GM12801 (cell line): ENCODE data around the gene NOP53.

Experiments
- CTCF ChIP-seq: IDR thresholded peaks from one replicate; pipeline ENCODE4 v1.5.1; 2011; ENCODE audit warnings: control low read depth; ENCODE audit not compliant: insufficient read length; ENCODE audit errors: extremely low read depth

The NOP53 gene

GRCh38 chr19:47725759-47726401 is 19.5 kb upstream of the NOP53 start:
- no peak for TF ChIP-seq CTCF

- no peak for TF ChIP-seq CTCF
These were observed 18.9 kb upstream of the NOP53 start for GRCh38 chr19:47726467-47726866.

GRCh38 chr19:47729468-47729798 is 15.9 kb upstream of the NOP53 start:
- no peak for TF ChIP-seq CTCF

- TF ChIP-seq CTCF, result no peak
These were observed 15.4 kb upstream of the NOP53 start for GRCh38 chr19:47729799-47730520.

- TF ChIP-seq CTCF, result no peak
These were observed 14.8 kb upstream of the NOP53 start for GRCh38 chr19:47730521-47730889.

- TF ChIP-seq CTCF, result no peak
These were observed 14.4 kb upstream of the NOP53 start for GRCh38 chr19:47730910-47731309.

GRCh38 chr19:47735131-47735530 is 10.2 kb upstream of the NOP53 start:
- TF ChIP-seq CTCF, result no peak
